Measurements from ENCODE around the gene BPI. TPM values are rescaled to one million over a fixed set of nuclear protein-coding genes. Genes with fewer than 3 reads are reported as not detected.

BPI gene
- total RNA-seq, 1 experiment from 2014 or later = not detected

GRCh38 chr20:38260025-38260377 is 44.0 kb upstream of the BPI start:
- Mint-ChIP-seq H3K27me3 (ENCODE audit: insufficient read depth, unreplicated experiment) (peaks cover 8% of the 10 kb centered on the region), H3K36me3 (ENCODE audit: insufficient read depth, unreplicated experiment) (no peaks in the 10 kb centered on the region), H3K9me3 (ENCODE audit: unreplicated experiment) (no peaks in the 10 kb centered on the region), H3K4me3 (ENCODE audit: unreplicated experiment) (peak overlapping the region; percentile 4), H3K27ac (ENCODE audit: unreplicated experiment) (no peak overlapping the region), H3K4me1 (ENCODE audit: low read depth, unreplicated experiment) (peaks cover 7% of the 10 kb centered on the region)
- intact Hi-C loops (cut with micrococcal nuclease; ENCODE audit: unreplicated experiment) = no loop called here
- Histone ChIP-seq H3K36me3 (ENCODE audit: control insufficient read depth, insufficient read depth, low read length) (no peaks in the 10 kb centered on the region), H3K4me3 (ENCODE audit: low read depth, low read length) (no peak overlapping the region), H3K27me3 (replicated peaks; ENCODE audit: control insufficient read depth, insufficient read depth, low read length) (peaks cover 1% of the 10 kb centered on the region; the same call in 1 of the 2 replicates), H3K9me3 (no peaks in the 10 kb centered on the region), H3K4me1 (peaks cover 8% of the 10 kb centered on the region)
- no peak for TF ChIP-seq CTCF (IDR thresholded peaks at IDR 0.05; ENCODE audit: insufficient read depth in 1 of 2, low read depth in 1 of 2, low read length in 1 of 2, severe bottlenecking in 1 of 2, unreplicated experiment in 1 of 2)
- DNase-seq = peak in 1 of 2 experiments; percentile 51
- BruUV-seq (replicated peaks) = no TSS peak
- ChIA-PET POLR2A (no interaction called here), CTCF (no interaction called here)

GRCh38 chr20:38260378-38261053 is 43.4 kb upstream of the BPI start, which contains the start of gene KIAA1755:
KIAA1755 (minus strand) TSS chr20:38260735; CDS start chr20:38260500, 235 bp downstream.
- no peak for TF ChIP-seq CTCF (IDR thresholded peaks at IDR 0.05; ENCODE audit: insufficient read depth in 1 of 2, low read depth in 1 of 2, low read length in 1 of 2, severe bottlenecking in 1 of 2, unreplicated experiment in 1 of 2)
- H3K9me3 Mint-ChIP-seq (ENCODE audit: unreplicated experiment) = no peaks in the 10 kb centered on the region
- peaks cover 8% of the 10 kb centered on the region for H3K27me3 Mint-ChIP-seq (ENCODE audit: insufficient read depth, unreplicated experiment)
- Histone ChIP-seq H3K4me1 (peaks cover 8% of the 10 kb centered on the region), H3K4me3 (ENCODE audit: low read depth, low read length) (peak within 1 kb of the TSS; percentile 1; the same call in 1 of the 2 replicates), H3K36me3 (ENCODE audit: control insufficient read depth, insufficient read depth, low read length) (no peaks in the 10 kb centered on the region), H3K9me3 (no peaks in the 10 kb centered on the region), H3K27me3 (replicated peaks; ENCODE audit: control insufficient read depth, insufficient read depth, low read length) (peaks cover 1% of the 10 kb centered on the region; the same call in 1 of the 2 replicates)
- CTCF ChIA-PET = no interaction called here
- peaks cover 7% of the 10 kb centered on the region for H3K4me1 Mint-ChIP-seq (ENCODE audit: low read depth, unreplicated experiment)
- DNase-seq = peak in 1 of 2 experiments; percentile 42
- intact Hi-C loops (cut with micrococcal nuclease; ENCODE audit: unreplicated experiment) = no loop called here
- no peak within 1 kb of the TSS for H3K27ac Mint-ChIP-seq (ENCODE audit: unreplicated experiment)
- no TSS peak for BruUV-seq (replicated peaks)
- POLR2A ChIA-PET = no interaction called here
- no peaks in the 10 kb centered on the region for H3K36me3 Mint-ChIP-seq (ENCODE audit: insufficient read depth, unreplicated experiment)
- peak within 1 kb of the TSS; percentile 4 for H3K4me3 Mint-ChIP-seq (ENCODE audit: unreplicated experiment)

GRCh38 chr20:38261054-38261390 is 42.9 kb upstream of the BPI start:
- Mint-ChIP-seq H3K36me3 (ENCODE audit: insufficient read depth, unreplicated experiment) (no peaks in the 10 kb centered on the region), H3K4me3 (ENCODE audit: unreplicated experiment) (peak overlapping the region; percentile 4), H3K27me3 (ENCODE audit: insufficient read depth, unreplicated experiment) (peaks cover 8% of the 10 kb centered on the region), H3K27ac (ENCODE audit: unreplicated experiment) (no peak overlapping the region), H3K4me1 (ENCODE audit: low read depth, unreplicated experiment) (peaks cover 7% of the 10 kb centered on the region), H3K9me3 (ENCODE audit: unreplicated experiment) (no peaks in the 10 kb centered on the region)
- ChIA-PET CTCF (no interaction called here), POLR2A (no interaction called here)
- no peak for TF ChIP-seq CTCF (IDR thresholded peaks at IDR 0.05; ENCODE audit: insufficient read depth in 1 of 2, low read depth in 1 of 2, low read length in 1 of 2, severe bottlenecking in 1 of 2, unreplicated experiment in 1 of 2)
- Histone ChIP-seq H3K36me3 (ENCODE audit: control insufficient read depth, insufficient read depth, low read length) (no peaks in the 10 kb centered on the region), H3K27me3 (replicated peaks; ENCODE audit: control insufficient read depth, insufficient read depth, low read length) (peaks cover 1% of the 10 kb centered on the region; the same call in 1 of the 2 replicates), H3K9me3 (no peaks in the 10 kb centered on the region), H3K4me3 (ENCODE audit: low read depth, low read length) (no peak overlapping the region), H3K4me1 (peaks cover 8% of the 10 kb centered on the region)
- intact Hi-C loops (cut with micrococcal nuclease; ENCODE audit: unreplicated experiment) = no loop called here
- BruUV-seq (replicated peaks) = no TSS peak
- DNase-seq = no peak
